GM18502 (cell line): ENCODE measurements around the gene FOXD3.

Source experiments
- ATAC-seq: cut with Tn5 transposase; IDR thresholded peaks from one replicate; pipeline ENCODE4 v1.9.1; 2021; ENCODE audit warnings: mild to moderate bottlenecking; ENCODE audit not compliant: unreplicated experiment, poor library complexity

The FOXD3 gene

GRCh38 chr1:63322114-63322943 lies at the start of gene FOXD3:
Gene FOXD3, plus strand, starts transcription at chr1:63322567. Its CDS starts 492 bp downstream, at chr1:63323059.
- ATAC-seq: peak; percentile 53

GRCh38 chr1:63272811-63273210 lies 49.6 kb upstream of the FOXD3 start:
- ATAC-seq: no peak

- no peak for ATAC-seq
Observed at GRCh38 chr1:63274371-63274770, 48.0 kb upstream of the FOXD3 start.

- no peak for ATAC-seq
Observed at GRCh38 chr1:63274979-63275378, 47.4 kb upstream of the FOXD3 start.

GRCh38 chr1:63276624-63277023 lies 45.7 kb upstream of the FOXD3 start:
- ATAC-seq: no peak

GRCh38 chr1:63277195-63278192 lies 44.9 kb upstream of the FOXD3 start:
- ATAC-seq: no peak

GRCh38 chr1:63281753-63282152 lies 40.6 kb upstream of the FOXD3 start:
- no peak for ATAC-seq

- no peak for ATAC-seq
Observed at GRCh38 chr1:63289135-63289534, 33.2 kb upstream of the FOXD3 start.

GRCh38 chr1:63294803-63295594 lies 27.4 kb upstream of the FOXD3 start:
- ATAC-seq: no peak

- ATAC-seq: no peak
Observed at GRCh38 chr1:63304410-63304809, 18.0 kb upstream of the FOXD3 start.

- no peak for ATAC-seq
Observed at GRCh38 chr1:63305043-63305442, 17.3 kb upstream of the FOXD3 start.

- ATAC-seq: no peak
Observed at GRCh38 chr1:63307196-63307794, 15.1 kb upstream of the FOXD3 start.

GRCh38 chr1:63316598-63316983 lies 5.8 kb upstream of the FOXD3 start:
- no peak for ATAC-seq

GRCh38 chr1:63316984-63317816 lies 5.2 kb upstream of the FOXD3 start:
- ATAC-seq: peak; percentile 84

GRCh38 chr1:63317817-63318152 lies 4.6 kb upstream of the FOXD3 start:
- ATAC-seq: no peak

- ATAC-seq: no peak
Observed at GRCh38 chr1:63318201-63318979, 4.0 kb upstream of the FOXD3 start.

- ATAC-seq: no peak
Observed at GRCh38 chr1:63319046-63320021, 3.0 kb upstream of the FOXD3 start.
